HL-60 (cell line): ENCODE data around the gene SCN3A.

Source experiments
- CTCF ChIP-seq: IDR thresholded peaks from one replicate; pipeline ENCODE4 v1.5.1; 2011; ENCODE audit warnings: low read length, control low read depth, inconsistent platforms; ENCODE audit not compliant: insufficient read depth
- GABPA ChIP-seq: IDR thresholded peaks from 2 replicates; pipeline ENCODE4 v1.6.1; 2012; ENCODE audit warnings: low read depth
- POLR2AphosphoS5 ChIP-seq: IDR thresholded peaks from 2 replicates; pipeline ENCODE4 v1.6.1; 2012; ENCODE audit warnings: low read depth
- REST ChIP-seq: IDR thresholded peaks from 2 replicates; pipeline ENCODE4 v1.6.1; 2012; ENCODE audit warnings: low read depth; ENCODE audit not compliant: insufficient replicate concordance

DNA sequence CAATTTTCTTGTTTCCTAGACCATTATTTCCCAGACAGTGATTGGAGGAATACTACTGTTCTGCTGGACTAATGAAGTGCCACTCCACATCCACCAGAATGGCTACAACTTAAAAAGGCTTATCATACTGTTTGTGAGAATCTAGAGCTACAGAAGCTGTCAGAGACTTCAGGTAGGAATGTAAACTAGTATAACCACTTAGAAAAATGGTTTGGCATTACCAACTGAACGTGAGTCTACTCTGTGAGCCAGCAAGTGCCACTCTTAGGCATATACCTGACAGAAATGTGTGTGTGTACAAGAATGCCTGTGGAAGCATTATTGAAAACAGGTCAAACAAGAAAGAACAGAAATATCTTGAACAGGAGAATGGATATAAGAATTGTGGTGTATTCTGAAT, 4.2 kb upstream of the SCN3A start:
- TF ChIP-seq CTCF (no peak), POLR2AphosphoS5 (no peak), GABPA (no peak), REST (no peak)
